HFF-Myc (cell line): ENCODE data around the gene RARRES1.

Experiments used
- DNase-seq: peaks from one replicate; pipeline ENCODE4 v3.0.0-alpha.2; 2011; ENCODE audit warnings: low read depth; ENCODE audit errors: extremely low read depth
- H3K4me3 ChIP-seq: replicated peaks from 2 replicates; pipeline ENCODE4 v1.5.1; 2011; ENCODE audit warnings: low read depth, mild to moderate bottlenecking, control low read depth, low read length
- TF ChIP-seq, protein P1 (sequence below): IDR thresholded peaks from 2 replicates; pipeline ENCODE4 v1.5.1; 2012; ENCODE audit warnings: mild to moderate bottlenecking, low read depth, low read length, control low read depth; ENCODE audit errors: missing control alignments

RARRES1 gene

DNA sequence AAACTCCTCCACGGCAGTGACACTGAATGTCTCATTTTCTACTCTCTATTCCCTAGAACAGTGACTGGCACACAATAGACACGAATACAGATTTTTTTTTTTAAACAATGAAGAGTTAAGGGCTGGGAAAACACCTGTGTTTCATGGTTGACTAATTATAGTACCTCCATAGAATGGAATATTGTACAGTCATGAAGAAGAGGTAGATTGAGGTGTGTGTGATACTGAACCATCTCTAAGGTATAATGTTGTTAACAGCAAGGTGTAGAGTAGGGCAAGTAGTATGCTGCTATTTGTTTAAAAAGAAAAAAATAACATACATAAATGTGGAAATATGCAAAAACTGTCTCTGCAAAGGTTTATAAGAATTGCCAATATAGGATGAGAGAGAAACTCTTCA lies 5.2 kb upstream of the RARRES1 start:
- DNase-seq: no peak
- TF ChIP-seq, protein P1, sequence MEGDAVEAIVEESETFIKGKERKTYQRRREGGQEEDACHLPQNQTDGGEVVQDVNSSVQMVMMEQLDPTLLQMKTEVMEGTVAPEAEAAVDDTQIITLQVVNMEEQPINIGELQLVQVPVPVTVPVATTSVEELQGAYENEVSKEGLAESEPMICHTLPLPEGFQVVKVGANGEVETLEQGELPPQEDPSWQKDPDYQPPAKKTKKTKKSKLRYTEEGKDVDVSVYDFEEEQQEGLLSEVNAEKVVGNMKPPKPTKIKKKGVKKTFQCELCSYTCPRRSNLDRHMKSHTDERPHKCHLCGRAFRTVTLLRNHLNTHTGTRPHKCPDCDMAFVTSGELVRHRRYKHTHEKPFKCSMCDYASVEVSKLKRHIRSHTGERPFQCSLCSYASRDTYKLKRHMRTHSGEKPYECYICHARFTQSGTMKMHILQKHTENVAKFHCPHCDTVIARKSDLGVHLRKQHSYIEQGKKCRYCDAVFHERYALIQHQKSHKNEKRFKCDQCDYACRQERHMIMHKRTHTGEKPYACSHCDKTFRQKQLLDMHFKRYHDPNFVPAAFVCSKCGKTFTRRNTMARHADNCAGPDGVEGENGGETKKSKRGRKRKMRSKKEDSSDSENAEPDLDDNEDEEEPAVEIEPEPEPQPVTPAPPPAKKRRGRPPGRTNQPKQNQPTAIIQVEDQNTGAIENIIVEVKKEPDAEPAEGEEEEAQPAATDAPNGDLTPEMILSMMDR: no peak
- H3K4me3 ChIP-seq: no peak overlapping the region

DNA sequence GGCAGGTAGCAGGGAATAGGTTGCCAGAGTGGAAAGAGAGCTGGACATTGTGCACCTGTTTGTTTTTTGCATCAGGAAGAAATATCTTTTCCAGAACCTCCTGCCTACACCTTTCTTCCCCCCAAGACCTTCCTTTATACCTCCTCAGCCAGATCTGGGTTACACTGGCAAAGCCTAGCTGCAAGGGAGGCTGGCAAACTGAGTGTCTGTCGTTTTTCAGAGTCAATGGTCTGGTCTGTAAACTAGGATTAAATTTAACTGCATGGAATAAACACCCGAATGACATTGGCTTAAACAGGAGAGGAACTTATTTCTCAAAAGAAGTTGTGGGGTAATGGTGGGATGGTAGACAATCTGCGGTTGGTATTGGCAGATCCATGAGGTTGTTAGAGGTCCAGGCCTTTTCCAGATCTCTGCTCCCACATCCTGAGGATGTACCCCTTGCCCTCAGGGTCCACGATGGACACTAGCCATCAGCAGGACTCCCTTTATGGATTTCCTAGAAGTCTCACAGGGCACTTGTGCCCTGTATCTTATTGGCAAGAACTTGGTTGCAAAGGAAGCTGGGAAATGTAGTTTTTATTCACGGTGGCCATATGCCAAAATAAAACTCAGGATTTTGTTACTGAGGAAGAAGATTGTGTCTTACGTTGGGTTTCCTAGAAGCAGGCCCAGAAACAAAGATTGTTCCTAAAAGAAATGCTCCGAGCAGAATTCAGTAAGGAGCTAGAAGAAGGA lies 3.2 kb upstream of the RARRES1 start:
- no peak for DNase-seq
- H3K4me3 ChIP-seq: no peak overlapping the region
- TF ChIP-seq, protein P1: no peak

DNA sequence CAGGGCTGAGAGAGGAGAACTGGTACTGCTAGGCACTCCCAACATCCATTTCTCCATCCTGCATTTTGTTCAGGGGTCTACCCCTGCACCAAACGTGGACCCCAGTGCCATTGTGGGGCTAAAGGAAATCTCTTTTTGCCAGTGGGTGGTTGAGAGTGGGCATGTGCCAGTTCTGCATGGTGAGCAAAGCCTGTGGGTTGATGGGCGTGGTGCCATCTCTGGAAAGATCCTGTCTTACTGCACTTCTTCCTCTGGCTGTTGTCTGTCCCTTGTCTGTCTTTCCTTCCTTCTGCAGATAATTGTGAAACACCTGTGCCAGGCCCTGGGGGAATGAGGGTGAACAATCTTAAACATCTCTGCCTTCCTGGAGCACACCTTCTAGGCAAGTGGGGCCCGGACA lies 1.4 kb upstream of the RARRES1 start:
- TF ChIP-seq, protein P1: no peak
- DNase-seq: no peak
- no peak overlapping the region for H3K4me3 ChIP-seq

DNA sequence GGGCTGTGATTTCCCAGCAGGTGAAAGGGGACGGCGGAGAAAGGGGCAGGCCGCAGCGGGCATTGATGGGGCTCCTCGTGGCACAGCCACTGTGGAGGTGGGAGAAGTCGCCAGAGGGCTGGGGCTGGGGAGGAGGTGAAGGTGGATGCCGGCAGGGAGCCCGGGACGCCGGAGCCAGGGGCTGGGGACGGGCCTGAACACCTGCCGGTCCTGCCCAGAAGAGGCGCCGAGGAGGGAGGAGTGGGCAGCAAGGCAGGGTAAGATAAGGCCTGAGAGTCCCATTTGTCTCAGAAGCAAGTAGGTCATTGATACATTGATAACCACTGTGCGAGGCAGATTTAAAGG lies 571 bp upstream of the RARRES1 start:
- peak overlapping the region; percentile 46 for H3K4me3 ChIP-seq
- no peak for DNase-seq
- TF ChIP-seq, protein P1: no peak

DNA sequence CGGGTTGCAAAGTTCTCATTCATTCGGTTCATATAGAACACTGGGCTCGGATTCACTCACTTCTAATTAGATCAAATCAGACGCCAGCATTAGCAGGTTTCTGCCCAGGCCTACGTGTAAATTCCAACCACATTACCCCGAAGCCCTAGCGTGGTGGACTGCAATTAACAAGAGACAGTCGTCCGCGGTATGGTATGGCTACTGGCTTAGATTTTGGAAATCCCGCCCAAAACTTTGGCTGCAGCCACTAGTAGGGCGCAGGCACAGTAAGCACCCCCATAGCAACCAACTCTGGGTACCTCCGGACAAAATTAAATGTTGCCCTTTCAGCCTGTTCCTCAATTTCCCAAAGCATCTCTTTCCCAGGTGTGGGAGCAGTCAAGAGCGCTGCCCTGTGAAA lies 771 bp downstream of the RARRES1 start:
- peak overlapping the region; percentile 46 for H3K4me3 ChIP-seq
- DNase-seq: no peak
- TF ChIP-seq, protein P1: no peak

DNA sequence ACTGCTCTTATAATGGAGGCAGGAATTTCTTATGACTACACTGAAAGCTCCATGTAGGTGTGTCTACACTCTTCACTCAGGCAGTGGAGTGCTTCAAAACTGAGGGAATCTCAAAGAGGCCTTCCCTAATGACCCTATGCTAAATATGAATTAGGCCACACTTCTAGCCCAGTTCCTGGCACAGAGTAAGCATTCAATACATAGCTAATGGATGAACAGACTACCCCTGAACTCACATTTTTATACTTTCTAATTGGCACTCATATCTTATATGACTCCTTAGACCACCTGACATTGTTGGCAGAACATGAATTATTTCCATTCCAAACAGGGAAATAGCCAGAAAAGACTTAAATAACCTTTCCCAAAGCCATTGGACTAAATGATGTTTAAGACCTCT lies 3.4 kb downstream of the RARRES1 start:
- no peak overlapping the region for H3K4me3 ChIP-seq
- DNase-seq: no peak

More for the DNA sequence above, 3.4 kb downstream of the RARRES1 start:
- TF ChIP-seq, protein P1: no peak
